Peyer's patch (tissue), 4 donors: ENCODE data around the gene SHC1. TPM values are rescaled to one million over a fixed set of nuclear protein-coding genes. Genes with fewer than 3 reads are reported as not detected.

Experiments used
- DNase-seq, 3 donors: peaks; one replicate each; pipeline ENCODE4 v3.0.0-alpha.2; 2017 to 2019
- H3K27ac ChIP-seq, 4 donors: fragments of 200-600 bp; sonication (generic); one replicate each; pipeline ENCODE4 v1.5.1; 2016 to 2019
- H3K27me3 ChIP-seq, 2 donors: fragments of 200-600 bp; sonication (generic); one replicate each; pipeline ENCODE4 v1.5.1; 2019
- H3K36me3 ChIP-seq, 3 donors: fragments of 200-600 bp; sonication (generic); one replicate each; pipeline ENCODE4 v1.5.1; 2016 to 2019
- H3K4me1 ChIP-seq, 4 donors: fragments of 200-600 bp; sonication (generic); one replicate each; pipeline ENCODE4 v1.5.1; 2016 to 2019
- H3K4me3 ChIP-seq, 4 donors: fragments of 200-600 bp; sonication (generic); 1 replicate in 3 of 4; 2 replicates in 1 of 4; pipeline ENCODE4 v1.5.1; 2016 to 2019; ENCODE audit warnings: mild to moderate bottlenecking in 1 of 4
- H3K9me3 ChIP-seq, 4 donors: fragments of 200-600 bp; sonication (generic); one replicate each; pipeline ENCODE4 v1.5.1; 2016 to 2019; ENCODE audit warnings: mild to moderate bottlenecking in 1 of 4
- CTCF ChIP-seq, 6 experiments: fragments of 450-650 bp in 4 of 6; fragments of 200-600 bp in 2 of 6; sonication (generic) in 1 of 6; IDR thresholded peaks; one replicate each; pipeline ENCODE4 v1.5.1; 2017 to 2019; ENCODE audit warnings: antibody characterized with exemption in 6 of 6, mild to moderate bottlenecking in 3 of 6, moderate library complexity in 1 of 6
- POLR2A ChIP-seq, 2 donors: fragments of 450-650 bp; IDR thresholded peaks; one replicate each; pipeline ENCODE4 v1.5.1; 2017; ENCODE audit warnings: antibody characterized with exemption in 2 of 2, mild to moderate bottlenecking in 2 of 2, moderate library complexity in 2 of 2
- total RNA-seq, 4 donors: library from RNA; depleted of rRNA; stranded (reverse); fragments of >200 nt; gene quantifications; one replicate each; pipeline ENCODE4 v1.1.0, GENCODE V29; 2016

The SHC1 gene, protein sequence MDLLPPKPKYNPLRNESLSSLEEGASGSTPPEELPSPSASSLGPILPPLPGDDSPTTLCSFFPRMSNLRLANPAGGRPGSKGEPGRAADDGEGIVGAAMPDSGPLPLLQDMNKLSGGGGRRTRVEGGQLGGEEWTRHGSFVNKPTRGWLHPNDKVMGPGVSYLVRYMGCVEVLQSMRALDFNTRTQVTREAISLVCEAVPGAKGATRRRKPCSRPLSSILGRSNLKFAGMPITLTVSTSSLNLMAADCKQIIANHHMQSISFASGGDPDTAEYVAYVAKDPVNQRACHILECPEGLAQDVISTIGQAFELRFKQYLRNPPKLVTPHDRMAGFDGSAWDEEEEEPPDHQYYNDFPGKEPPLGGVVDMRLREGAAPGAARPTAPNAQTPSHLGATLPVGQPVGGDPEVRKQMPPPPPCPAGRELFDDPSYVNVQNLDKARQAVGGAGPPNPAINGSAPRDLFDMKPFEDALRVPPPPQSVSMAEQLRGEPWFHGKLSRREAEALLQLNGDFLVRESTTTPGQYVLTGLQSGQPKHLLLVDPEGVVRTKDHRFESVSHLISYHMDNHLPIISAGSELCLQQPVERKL
- 100 to 1,000 TPM in 2 of 4 donors, 10 to 100 TPM in 2; 56.9 to 150 (median 104) TPM for total RNA-seq

DNA sequence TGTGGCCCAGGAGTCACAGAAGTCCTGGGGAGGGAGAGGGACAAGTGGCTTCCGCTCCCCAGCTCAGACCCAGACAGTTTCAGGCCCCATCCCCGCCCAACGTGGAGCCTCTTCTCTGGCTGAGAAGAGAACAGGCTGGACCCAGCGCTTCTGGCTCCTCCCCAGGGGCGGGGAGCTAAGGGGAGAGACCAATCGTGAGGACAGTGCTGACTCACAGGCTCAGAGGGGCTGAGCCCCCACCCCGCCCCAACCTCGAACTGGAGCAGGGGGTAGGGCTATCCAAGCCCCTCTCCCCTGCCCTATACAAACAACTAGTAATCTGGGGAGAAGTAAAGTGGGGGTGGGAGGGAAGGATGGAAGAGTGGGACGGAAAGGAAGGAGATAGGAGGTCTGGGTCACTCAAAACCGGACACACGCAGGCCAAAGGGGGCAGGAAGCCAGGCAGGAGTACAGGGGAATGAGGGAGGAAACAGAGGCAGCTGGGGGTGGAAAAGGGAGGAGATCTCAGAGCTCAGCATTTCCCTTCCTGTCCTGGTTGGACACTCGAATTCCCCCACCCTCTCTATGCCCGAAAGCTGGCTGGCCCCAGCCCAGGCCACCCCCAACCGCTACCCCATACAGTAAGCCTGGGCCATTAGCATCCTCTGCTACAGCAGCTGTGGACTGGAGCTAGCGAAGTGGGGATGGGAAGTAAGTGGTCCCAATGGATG, at the start of gene SHC1:
Gene SHC1, minus strand, starts transcription at position 117 of the 710 bp plus-strand sequence. CDS start 221 bp downstream, outside the sequence.
- Histone ChIP-seq H3K4me3 (peak within 1 kb of the TSS; percentile 12 to 43 (median 26)), H3K4me1 (peaks cover 0 to 39% (median 10%) of the 10 kb centered on the region in 4 donors), H3K27ac (peak within 1 kb of the TSS; percentile 63 to 100 (median 99)), H3K27me3 (no peaks in the 10 kb centered on the region), H3K36me3 (peaks cover 0 to 38% (median 0%) of the 10 kb centered on the region in 3 donors), H3K9me3 (no peaks in the 10 kb centered on the region)
- TF ChIP-seq CTCF (IDR thresholded peaks at IDR 0.05) (no peak), POLR2A (IDR thresholded peaks at IDR 0.05) (peak in 1 of 2 donors; percentile 79)
- peak; percentile 48 to 91 (median 84) for DNase-seq

GRCh38 chr1:155019377-155020245, 49.1 kb upstream of the SHC1 start:
- no peaks in the 10 kb centered on the region for H3K9me3 ChIP-seq
- TF ChIP-seq CTCF (IDR thresholded peaks at IDR 0.05), result no peak
- no peak for TF ChIP-seq POLR2A (IDR thresholded peaks at IDR 0.05)
- peak overlapping the region in 1 of 4 donors; percentile 99 for H3K27ac ChIP-seq
- H3K4me1 ChIP-seq, result peaks cover 0 to 40% (median 24%) of the 10 kb centered on the region in 4 donors
- no peaks in the 10 kb centered on the region for H3K27me3 ChIP-seq
- H3K36me3 ChIP-seq, result peaks cover 0 to 32% (median 0%) of the 10 kb centered on the region in 3 donors
- H3K4me3 ChIP-seq, result no peak overlapping the region
- DNase-seq, result no peak

DNA sequence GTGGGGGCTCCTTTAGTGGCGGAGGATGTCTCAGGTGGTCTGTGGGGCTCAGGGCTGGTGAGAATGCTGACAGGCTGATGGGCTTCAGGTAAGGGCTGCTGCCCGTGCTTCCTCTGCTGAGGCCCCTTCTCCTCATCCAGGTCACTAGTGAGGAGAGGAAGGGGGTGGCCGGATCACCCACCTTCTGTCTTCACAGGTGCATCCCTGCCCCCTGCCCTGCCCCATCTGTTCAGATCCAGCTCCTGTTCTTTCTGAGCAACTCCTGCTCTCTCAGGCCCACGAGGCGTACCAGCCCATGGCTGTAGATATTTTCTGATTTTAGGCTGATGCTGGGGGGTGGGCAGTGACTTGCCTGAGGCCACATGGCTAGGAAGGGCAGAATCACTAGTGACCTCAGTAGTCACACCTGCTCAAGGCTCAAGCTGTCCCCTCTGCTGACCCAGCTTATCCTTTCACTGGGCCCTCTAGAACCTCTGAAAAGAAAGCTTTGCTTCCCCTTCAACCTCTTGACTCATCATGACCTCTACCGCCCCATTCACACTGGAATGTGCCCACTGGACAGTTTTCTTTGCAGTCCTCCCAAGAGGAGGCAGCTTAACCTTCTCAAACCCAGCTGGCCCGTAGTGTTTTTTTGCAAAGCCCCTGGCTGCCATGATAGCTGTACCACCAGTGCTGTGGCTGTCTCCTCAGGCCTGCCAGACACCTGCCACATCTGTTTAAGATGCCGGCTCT, 48.2 kb upstream of the SHC1 start:
- no peaks in the 10 kb centered on the region for H3K27me3 ChIP-seq
- H3K4me3 ChIP-seq, result no peak overlapping the region
- peak overlapping the region in 3 of 4 donors; percentile 85 to 99 (median 87) for H3K27ac ChIP-seq
- peaks cover 0 to 47% (median 28%) of the 10 kb centered on the region in 4 donors for H3K4me1 ChIP-seq
- no peak for TF ChIP-seq CTCF (IDR thresholded peaks at IDR 0.05)
- TF ChIP-seq POLR2A (IDR thresholded peaks at IDR 0.05), result no peak
- no peaks in the 10 kb centered on the region for H3K9me3 ChIP-seq
- no peak for DNase-seq
- peaks cover 0 to 41% (median 0%) of the 10 kb centered on the region in 3 donors for H3K36me3 ChIP-seq

DNA sequence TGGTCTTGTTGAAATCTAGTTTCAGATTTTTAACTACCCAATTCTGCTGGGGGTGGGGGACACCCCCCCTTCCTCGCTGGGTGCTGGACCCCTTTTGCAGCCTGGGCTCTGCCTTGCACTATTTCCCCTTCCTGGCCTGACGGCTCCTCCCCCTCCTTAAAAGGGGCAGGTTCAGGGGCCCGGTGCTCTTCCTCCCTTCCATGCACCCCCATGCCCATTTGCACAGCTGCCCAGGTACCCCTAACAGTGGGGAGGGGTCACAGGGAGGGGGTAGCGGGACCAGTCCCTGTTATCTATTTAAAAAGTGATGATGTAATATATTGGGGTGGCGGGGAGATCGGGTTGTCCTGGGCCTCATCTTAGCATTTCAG, 47.4 kb upstream of the SHC1 start:
- peak in 1 of 3 donors; percentile 54 for DNase-seq
- peaks cover 0 to 53% (median 28%) of the 10 kb centered on the region in 4 donors for H3K4me1 ChIP-seq

More for the DNA sequence above, 47.4 kb upstream of the SHC1 start:
- H3K9me3 ChIP-seq, result no peaks in the 10 kb centered on the region
- H3K27me3 ChIP-seq, result no peaks in the 10 kb centered on the region
- peaks cover 0 to 42% (median 0%) of the 10 kb centered on the region in 3 donors for H3K36me3 ChIP-seq
- TF ChIP-seq POLR2A (IDR thresholded peaks at IDR 0.05), result no peak
- TF ChIP-seq CTCF (IDR thresholded peaks at IDR 0.05), result no peak
- H3K27ac ChIP-seq, result peak overlapping the region; percentile 85 to 99 (median 92)
- H3K4me3 ChIP-seq, result peak overlapping the region; percentile 33 to 50 (median 46)
